PC-3 (cell line): ENCODE results near the gene TRIM62. TPM values are rescaled to one million over a fixed set of nuclear protein-coding genes. Genes with fewer than 3 reads are reported as not detected.

ENCODE experiments used
- ATAC-seq: fragments of 200-7000 bp; cut with Tn5 transposase; 2 replicates; pipeline ENCODE4 v1.9.1; 2020; ENCODE audit warnings: mild to moderate bottlenecking, moderate library complexity
- BruUV-seq: library from RNA; stranded (reverse); fragments of 400-500 nt; replicated peaks from 2 replicates; lab custom pipeline; 2021; lab: Mats Ljungman, UMichigan
- CTCF ChIA-PET: fragments of 300-600 bp; sonication (Branson Sonifier 250); formaldehyde crosslinking; loops from one replicate; lab custom pipeline; 2022; ENCODE audit warnings: antibody characterized with exemption; lab: Charles Lee
- POLR2A ChIA-PET: fragments of 300-600 bp; sonication (Branson Sonifier 250); formaldehyde crosslinking; loops from one replicate; lab custom pipeline; 2022; ENCODE audit warnings: antibody characterized with exemption; ENCODE audit not compliant: unreplicated experiment; lab: Charles Lee
- DNase-seq: peaks from one replicate; pipeline ENCODE4 v3.0.0-alpha.2; 2015
- H2AFZ ChIP-seq: fragments of 300-600 bp; sonication (generic); 2 replicates; pipeline ENCODE4 v1.6.0; 2016; ENCODE audit warnings: antibody characterized with exemption, low read length
- H3F3A ChIP-seq: fragments of 300-600 bp; sonication (generic); one replicate; pipeline ENCODE4 v1.6.0; 2017; ENCODE audit warnings: antibody characterized with exemption, low read length, control low read depth, mild to moderate bottlenecking; ENCODE audit not compliant: unreplicated experiment
- H3K27ac ChIP-seq: fragments of 300-600 bp; sonication (generic); 2 replicates; pipeline ENCODE4 v1.5.1; 2016; ENCODE audit warnings: mild to moderate bottlenecking, low read length
- H3K27me3 ChIP-seq: fragments of 300-600 bp; sonication (generic); 2 replicates; pipeline ENCODE4 v1.6.1; 2016; ENCODE audit warnings: low read length, mixed read lengths
- H3K36me3 ChIP-seq: fragments of 300-600 bp; sonication (generic); 2 replicates; pipeline ENCODE4 v1.6.1; 2016; ENCODE audit warnings: low read depth, mixed run types, low read length, mixed read lengths
- H3K4me1 ChIP-seq: fragments of 300-600 bp; sonication (generic); 2 replicates; pipeline ENCODE4 v1.5.1; 2016; ENCODE audit warnings: low read length; ENCODE audit not compliant: insufficient read depth
- H3K4me2 ChIP-seq: fragments of 300-600 bp; sonication (generic); 2 replicates; pipeline ENCODE4 v1.6.0; 2016; ENCODE audit warnings: low read length
- H3K4me3 ChIP-seq: fragments of 300-600 bp; sonication (generic); 2 replicates; pipeline ENCODE4 v1.5.1; 2016; ENCODE audit warnings: mild to moderate bottlenecking, low read length, mixed read lengths
- H3K79me2 ChIP-seq: fragments of 300-600 bp; sonication (generic); 2 replicates; pipeline ENCODE4 v1.6.1; 2017; ENCODE audit warnings: low read length, mixed read lengths
- H3K9ac ChIP-seq: fragments of 300-600 bp; sonication (generic); 2 replicates; pipeline ENCODE4 v1.6.0; 2016; ENCODE audit warnings: mild to moderate bottlenecking, low read length
- H3K9me2 ChIP-seq: fragments of 300-600 bp; sonication (generic); replicated peaks from 2 replicates; pipeline ENCODE4 v1.6.1; 2016; ENCODE audit warnings: mixed run types, low read length, mixed read lengths
- H3K9me3 ChIP-seq: fragments of 300-600 bp; sonication (generic); 2 replicates; pipeline ENCODE4 v1.6.1; 2016; ENCODE audit warnings: low read length, mixed read lengths
- H4K20me1 ChIP-seq: fragments of 300-600 bp; sonication (generic); 2 replicates; pipeline ENCODE4 v1.6.1; 2016; ENCODE audit warnings: low read length, mixed read lengths
- CTCF ChIP-seq: fragments of 300-600 bp; sonication (generic); conservative IDR thresholded peaks from 2 replicates; pipeline ENCODE4 v1.5.1; 2017; ENCODE audit warnings: antibody characterized with exemption, low read depth, mild to moderate bottlenecking, low read length
- EZH2 ChIP-seq: fragments of 300-600 bp; sonication (generic); IDR thresholded peaks from one replicate; pipeline ENCODE4 v1.6.1; 2017; ENCODE audit warnings: antibody characterized with exemption, mild to moderate bottlenecking, low read length; ENCODE audit not compliant: unreplicated experiment
- EZH2phosphoT487 ChIP-seq: fragments of 300-600 bp; sonication (generic); IDR thresholded peaks from 2 replicates; pipeline ENCODE4 v1.6.1; 2018; ENCODE audit warnings: mild to moderate bottlenecking, antibody characterized with exemption, low read length, borderline replicate concordance
- intact Hi-C: fragments of 100-400 bp; cut with micrococcal nuclease; formaldehyde crosslinking; loops from 2 replicates; pipeline ENCODE4 v1.9.0; 2023
- total RNA-seq: library from RNA; depleted of rRNA; stranded (reverse); fragments of >200 nt; gene quantifications from 2 replicates; pipeline ENCODE4 v1.2.3, GENCODE V29; 2014

Gene TRIM62
- total RNA-seq, 1 experiment from 2014 or later = 3.9 TPM

GRCh38 chr1:33152685-33153432 is 29.0 kb downstream of the TRIM62 start:
- Histone ChIP-seq H3K36me3 (no peaks in the 10 kb centered on the region), H3K9me2 (no peaks in the 10 kb centered on the region), H4K20me1 (no peaks in the 10 kb centered on the region), H3K79me2 (no peaks in the 10 kb centered on the region), H3F3A (no peaks in the 10 kb centered on the region), H3K4me2 (no peak overlapping the region), H3K27me3 (no peaks in the 10 kb centered on the region), H3K4me1 (peaks cover 22% of the 10 kb centered on the region), H3K4me3 (no peak overlapping the region), H3K9me3 (no peaks in the 10 kb centered on the region), H3K9ac (no peak overlapping the region), H2AFZ (no peak overlapping the region), H3K27ac (no peak overlapping the region)
- ChIA-PET CTCF (no interaction called here), POLR2A (no interaction called here)
- intact Hi-C loops = no loop called here
- ATAC-seq (no peak), DNase-seq (no peak)
- TF ChIP-seq CTCF (no peak), EZH2phosphoT487 (no peak), EZH2 (no peak)
- BruUV-seq = no TSS peak

GRCh38 chr1:33151116-33151515 is 30.7 kb downstream of the TRIM62 start:
- Histone ChIP-seq H3K9me3 (no peaks in the 10 kb centered on the region), H3K27ac (no peak overlapping the region), H4K20me1 (no peaks in the 10 kb centered on the region), H3K36me3 (no peaks in the 10 kb centered on the region), H3F3A (no peaks in the 10 kb centered on the region), H3K4me2 (no peak overlapping the region), H3K9ac (no peak overlapping the region), H3K79me2 (no peaks in the 10 kb centered on the region), H2AFZ (no peak overlapping the region), H3K9me2 (no peaks in the 10 kb centered on the region), H3K4me3 (no peak overlapping the region), H3K4me1 (peaks cover 22% of the 10 kb centered on the region), H3K27me3 (no peaks in the 10 kb centered on the region)
- intact Hi-C loops = no loop called here
- ATAC-seq (no peak), DNase-seq (no peak)
- ChIA-PET CTCF (no interaction called here), POLR2A (no interaction called here)
- BruUV-seq = no TSS peak
- no peak for TF ChIP-seq CTCF
- no peak for TF ChIP-seq EZH2
- no peak for TF ChIP-seq EZH2phosphoT487

GRCh38 chr1:33150522-33150921 is 31.3 kb downstream of the TRIM62 start:
- Histone ChIP-seq H3K9me3 (no peaks in the 10 kb centered on the region), H3K27me3 (no peaks in the 10 kb centered on the region), H3K79me2 (no peaks in the 10 kb centered on the region), H4K20me1 (no peaks in the 10 kb centered on the region), H3K36me3 (no peaks in the 10 kb centered on the region), H3K9ac (no peak overlapping the region), H3F3A (no peaks in the 10 kb centered on the region), H3K4me3 (no peak overlapping the region), H3K9me2 (no peaks in the 10 kb centered on the region), H3K4me1 (peaks cover 22% of the 10 kb centered on the region), H2AFZ (no peak overlapping the region), H3K27ac (peak overlapping the region; percentile 24; the same call in 1 of the 2 replicates), H3K4me2 (0 out of 2 replicates have a peak overlapping the region, but pooled peaks have one; percentile 26)
- CTCF ChIA-PET = no interaction called here
- DNase-seq (no peak), ATAC-seq (no peak)
- TF ChIP-seq EZH2 (no peak), EZH2phosphoT487 (no peak), CTCF (no peak)
- intact Hi-C loops = no loop called here
- POLR2A ChIA-PET = no interaction called here
- no TSS peak for BruUV-seq
